Activated CD4-positive, alpha-beta T cell treated with anti-CD3 and anti-CD28 coated beads, Interleukin-2, amount 10 ng/mL, durations not matched to agents 7 days and 5 days (primary cell): ENCODE results near the gene JMJD6. TPM values are rescaled to one million over a fixed set of nuclear protein-coding genes. Genes with fewer than 3 reads are reported as not detected.
"Not testable (repeated sequence)": the region's sequence is repeated elsewhere in the genome, so short reads cannot be mapped to it uniquely, and the experiment has no call there.

ENCODE experiments used
- CTCF ChIA-PET: fragments of 350-600 bp; sonication (Branson Sonifier 250); formaldehyde crosslinking; loops from one replicate; lab custom pipeline; 2021; ENCODE audit warnings: antibody characterized with exemption; lab: Charles Lee
- POLR2A ChIA-PET: fragments of 350-600 bp; sonication (Branson Sonifier 250); formaldehyde crosslinking; loops from one replicate; lab custom pipeline; 2021; ENCODE audit warnings: antibody characterized with exemption; lab: Charles Lee
- DNase-seq: peaks from one replicate; pipeline ENCODE4 v3.0.0-alpha.2; 2020
- H3K27ac Mint-ChIP-seq: one replicate; pipeline ENCODE4 v1.8.0; 2021; ENCODE audit warnings: mild to moderate bottlenecking, moderate library complexity, mixed read lengths
- H3K27me3 Mint-ChIP-seq: one replicate; pipeline ENCODE4 v1.8.0; 2021; ENCODE audit warnings: mixed read lengths
- H3K36me3 Mint-ChIP-seq: one replicate; pipeline ENCODE4 v1.8.0; 2021; ENCODE audit warnings: low read depth, mixed read lengths
- H3K4me1 Mint-ChIP-seq: one replicate; pipeline ENCODE4 v1.8.0; 2021; ENCODE audit warnings: mixed read lengths
- H3K4me3 Mint-ChIP-seq: one replicate; pipeline ENCODE4 v1.8.0; 2021; ENCODE audit warnings: mild to moderate bottlenecking, moderate library complexity, mixed read lengths
- H3K9me3 Mint-ChIP-seq: one replicate; pipeline ENCODE4 v1.8.0; 2021; ENCODE audit warnings: mixed read lengths
- total RNA-seq, 2 experiments: library from RNA; stranded (reverse); gene quantifications; one replicate each; pipeline ENCODE4 v1.2.3, GENCODE V29; 2021

JMJD6 gene
- total RNA-seq, 2 experiments from 2014 or later, result 42.9 to 51.3 TPM

GRCh38 chr17:76710863-76711611 lies 15.4 kb downstream of the JMJD6 start, which contains the start of gene MXRA7:
MXRA7 (minus strand) TSS chr17:76710965; CDS start chr17:76710946, 19 bp downstream.
- peaks cover 48% of the 10 kb centered on the region for H3K4me1 Mint-ChIP-seq
- CTCF ChIA-PET, result interaction anchor here (3.9 kb wide), 1 partner anchor 17 kb away, joined by 16 read pairs; no protein-coding TSS in a partner anchor
- H3K27ac Mint-ChIP-seq, result no peak within 1 kb of the TSS
- peaks cover 19% of the 10 kb centered on the region for H3K36me3 Mint-ChIP-seq
- POLR2A ChIA-PET, result no interaction called here
- peaks cover 1% of the 10 kb centered on the region for H3K27me3 Mint-ChIP-seq
- peak within 1 kb of the TSS; percentile 71 for H3K4me3 Mint-ChIP-seq
- peak; percentile 56 for DNase-seq
- no peaks in the 10 kb centered on the region for H3K9me3 Mint-ChIP-seq

- H3K36me3 Mint-ChIP-seq, result peaks cover 16% of the 10 kb centered on the region
- H3K9me3 Mint-ChIP-seq, POLR2A ChIA-PET, H3K27ac Mint-ChIP-seq, H3K27me3 Mint-ChIP-seq, CTCF ChIA-PET: not testable (repeated sequence)
- peak overlapping the region; percentile 68 for H3K4me3 Mint-ChIP-seq
- DNase-seq, result peak; percentile 23
- peaks cover 40% of the 10 kb centered on the region for H3K4me1 Mint-ChIP-seq
Observed at GRCh38 chr17:76709951-76710862, 16.2 kb downstream of the JMJD6 start.

- ChIA-PET POLR2A (no interaction called here), CTCF (interaction anchor here (1.4 to 1.8 kb wide), 2 partner anchors 16 to 186 kb away, joined by 3 to 4 read pairs; no protein-coding TSS in a partner anchor)
- peak overlapping the region; percentile 36 for H3K27ac Mint-ChIP-seq
- peak overlapping the region; percentile 68 for H3K4me3 Mint-ChIP-seq
- no peaks in the 10 kb centered on the region for H3K9me3 Mint-ChIP-seq
- H3K27me3 Mint-ChIP-seq, result peaks cover 1% of the 10 kb centered on the region
- H3K4me1 Mint-ChIP-seq, result peaks cover 33% of the 10 kb centered on the region
- H3K36me3 Mint-ChIP-seq, result peaks cover 9% of the 10 kb centered on the region
- DNase-seq, result no peak
Observed at GRCh38 chr17:76709077-76709950, 17.1 kb downstream of the JMJD6 start.

GRCh38 chr17:76707985-76708807 lies 18.2 kb downstream of the JMJD6 start:
- peaks cover 22% of the 10 kb centered on the region for H3K4me1 Mint-ChIP-seq
- peaks cover 1% of the 10 kb centered on the region for H3K27me3 Mint-ChIP-seq
- POLR2A ChIA-PET, result no interaction called here
- no peak overlapping the region for H3K27ac Mint-ChIP-seq
- H3K36me3 Mint-ChIP-seq, result peaks cover 3% of the 10 kb centered on the region
- DNase-seq, result no peak
- CTCF ChIA-PET, result interaction anchor here (1.1 to 1.8 kb wide), 3 partner anchors 10 to 185 kb away, joined by 3 to 4 read pairs (median 4); no protein-coding TSS in a partner anchor
- peak overlapping the region; percentile 68 for H3K4me3 Mint-ChIP-seq
- no peaks in the 10 kb centered on the region for H3K9me3 Mint-ChIP-seq

- POLR2A ChIA-PET, result no interaction called here
- Mint-ChIP-seq H3K27me3 (peaks cover 1% of the 10 kb centered on the region), H3K9me3 (no peaks in the 10 kb centered on the region), H3K4me1 (peaks cover 16% of the 10 kb centered on the region), H3K27ac (no peak overlapping the region), H3K4me3 (no peak overlapping the region), H3K36me3 (peaks cover 3% of the 10 kb centered on the region)
- DNase-seq, result no peak
- CTCF ChIA-PET, result interaction anchor here (0.6 kb wide), 1 partner anchor 13 kb away, joined by 3 read pairs; no protein-coding TSS in a partner anchor
Observed at GRCh38 chr17:76706817-76707216, 19.6 kb downstream of the JMJD6 start.

- DNase-seq, result no peak
- ChIA-PET CTCF (interaction anchor here (2.7 kb wide), 1 partner anchor 9 kb away, joined by 13 read pairs; no protein-coding TSS in a partner anchor), POLR2A (no interaction called here)
- H3K4me3 Mint-ChIP-seq, result no peak overlapping the region
- no peak overlapping the region for H3K27ac Mint-ChIP-seq
- no peaks in the 10 kb centered on the region for H3K9me3 Mint-ChIP-seq
- H3K36me3 Mint-ChIP-seq, result peaks cover 3% of the 10 kb centered on the region
- peaks cover 1% of the 10 kb centered on the region for H3K27me3 Mint-ChIP-seq
- H3K4me1 Mint-ChIP-seq, result peaks cover 6% of the 10 kb centered on the region
Observed at GRCh38 chr17:76704805-76705204, 21.6 kb downstream of the JMJD6 start.

GRCh38 chr17:76702941-76703637 lies 23.3 kb downstream of the JMJD6 start:
- Mint-ChIP-seq H3K4me1 (peaks cover 3% of the 10 kb centered on the region), H3K36me3 (peaks cover 3% of the 10 kb centered on the region)
- POLR2A ChIA-PET, result no interaction called here

GRCh38 chr17:76702076-76702475 lies 24.3 kb downstream of the JMJD6 start:
- ChIA-PET POLR2A (no interaction called here), CTCF (interaction anchor here (1.0 kb wide), 1 partner anchor 16 kb away, joined by 3 read pairs; no protein-coding TSS in a partner anchor)
- Mint-ChIP-seq H3K27me3 (no peaks in the 10 kb centered on the region), H3K27ac (no peak overlapping the region), H3K4me3 (no peak overlapping the region), H3K9me3 (no peaks in the 10 kb centered on the region), H3K36me3 (peaks cover 3% of the 10 kb centered on the region), H3K4me1 (peaks cover 10% of the 10 kb centered on the region)
- no peak for DNase-seq

More at GRCh38 chr17:76702941-76703637, 23.3 kb downstream of the JMJD6 start:
- H3K27ac Mint-ChIP-seq, result no peak overlapping the region
- H3K27me3 Mint-ChIP-seq, result no peaks in the 10 kb centered on the region
- no peaks in the 10 kb centered on the region for H3K9me3 Mint-ChIP-seq
- DNase-seq, result no peak
- CTCF ChIA-PET, result interaction anchor here (1.0 to 2.7 kb wide), 2 partner anchors 11 to 17 kb away, joined by 3 to 13 read pairs; no protein-coding TSS in a partner anchor
- H3K4me3 Mint-ChIP-seq, result no peak overlapping the region

GRCh38 chr17:76701471-76701967 lies 24.9 kb downstream of the JMJD6 start:
- Mint-ChIP-seq H3K4me1 (peaks cover 15% of the 10 kb centered on the region), H3K9me3 (no peaks in the 10 kb centered on the region), H3K4me3 (no peak overlapping the region), H3K27ac (no peak overlapping the region), H3K27me3 (no peaks in the 10 kb centered on the region), H3K36me3 (peaks cover 3% of the 10 kb centered on the region)
- CTCF ChIA-PET, result interaction anchor here (1.0 kb wide), 1 partner anchor 16 kb away, joined by 3 read pairs; no protein-coding TSS in a partner anchor
- DNase-seq, result no peak
- POLR2A ChIA-PET, result no interaction called here

GRCh38 chr17:76700617-76701470 lies 25.6 kb downstream of the JMJD6 start:
- no peak overlapping the region for H3K27ac Mint-ChIP-seq
- ChIA-PET POLR2A (no interaction called here), CTCF (no interaction called here)

More at GRCh38 chr17:76700617-76701470, 25.6 kb downstream of the JMJD6 start:
- Mint-ChIP-seq H3K36me3 (peaks cover 3% of the 10 kb centered on the region), H3K4me1 (peaks cover 21% of the 10 kb centered on the region), H3K9me3 (no peaks in the 10 kb centered on the region), H3K4me3 (no peak overlapping the region), H3K27me3 (no peaks in the 10 kb centered on the region)
- no peak for DNase-seq
